Activated T-cell treated with anti-CD3 and anti-CD28 coated beads for 48 hours (primary cell): Measurements from ENCODE around the gene GASK1A.

Experiments used
- DNase-seq: peaks from one replicate; pipeline ENCODE4 v3.0.0-alpha.2; 2020; ENCODE audit warnings: low read depth

The GASK1A gene

DNA sequence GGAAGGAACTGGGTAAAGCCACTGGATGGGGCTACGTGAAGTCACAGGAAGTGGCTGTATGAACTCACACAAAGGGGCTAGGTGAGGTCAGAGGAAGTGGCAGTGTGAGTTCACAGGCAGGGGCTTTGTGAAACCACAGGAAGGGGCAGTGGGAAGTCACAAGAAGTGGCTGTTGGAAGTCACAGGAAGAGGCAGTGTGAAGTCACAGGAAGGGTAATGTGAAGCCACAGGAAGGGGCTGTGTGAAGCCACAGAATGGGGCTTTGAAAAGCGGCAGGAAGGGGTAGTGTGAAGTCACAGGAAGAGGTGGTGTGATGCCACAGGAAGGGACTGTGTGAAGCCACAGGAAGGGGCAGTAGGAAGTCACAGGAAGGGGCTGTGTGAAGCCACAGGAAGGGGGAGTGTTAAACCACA lies 34.6 kb downstream of the GASK1A start:
- no peak for DNase-seq

DNA sequence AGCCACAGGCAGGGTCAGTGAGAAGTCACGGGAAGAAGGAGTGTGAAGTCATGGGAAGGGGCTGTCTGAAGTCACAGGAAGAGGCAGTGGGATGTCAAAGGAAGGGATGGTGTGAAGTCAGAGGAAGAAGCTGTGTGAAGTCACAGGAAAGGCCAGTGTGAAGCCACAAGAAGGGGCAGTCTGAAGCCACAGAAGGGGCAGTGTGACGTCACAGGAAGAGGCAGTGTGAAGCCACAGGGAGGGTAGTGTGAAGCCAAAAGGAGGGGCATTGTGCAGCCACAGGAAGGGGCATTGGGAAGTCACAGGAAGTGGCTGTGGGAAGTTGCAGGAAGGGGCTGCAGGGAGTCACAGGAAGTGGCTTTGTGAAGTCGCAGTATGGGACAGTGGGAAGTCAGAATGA lies 35.1 kb downstream of the GASK1A start:
- DNase-seq, result no peak

DNA sequence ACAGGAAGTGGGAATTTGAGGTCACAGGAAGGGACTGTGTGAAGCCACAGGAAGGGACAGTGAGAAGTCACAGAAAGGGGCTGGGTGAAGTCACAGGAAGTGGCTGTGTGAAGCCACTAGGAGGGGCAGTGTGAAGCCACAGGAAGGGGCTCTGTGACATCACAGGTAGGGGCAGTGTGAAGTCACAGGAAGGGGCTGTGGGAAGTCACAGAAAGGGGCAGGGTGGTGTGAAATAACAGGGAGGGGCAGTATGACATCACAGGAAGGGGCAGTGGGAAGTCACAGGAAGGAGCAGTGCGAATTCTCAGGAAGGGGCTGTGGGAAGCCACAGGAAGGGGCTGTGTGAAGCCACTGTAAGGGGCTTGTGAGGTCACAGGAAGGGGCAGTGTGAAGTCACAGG lies 35.8 kb downstream of the GASK1A start:
- DNase-seq, result no peak

DNA sequence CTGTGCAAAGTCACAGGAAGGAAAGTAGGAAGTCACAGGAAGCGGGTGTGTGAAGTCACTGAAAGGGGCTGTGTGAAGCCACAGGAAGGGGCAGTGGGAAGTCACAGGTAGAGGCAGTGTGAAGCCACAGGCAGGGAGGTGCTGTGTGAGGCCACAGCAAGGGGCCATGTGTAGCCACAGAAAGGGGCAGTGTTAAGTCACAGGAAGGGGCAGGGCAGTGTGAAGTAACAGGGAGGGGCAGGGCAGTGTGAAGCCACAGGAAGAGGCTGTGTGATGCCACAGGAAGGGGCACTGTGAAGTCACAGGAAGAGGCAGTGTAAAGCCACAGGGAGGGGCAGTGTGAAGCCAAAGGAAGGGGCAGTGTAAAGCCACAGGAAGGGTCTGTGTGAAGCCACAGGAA lies 36.5 kb downstream of the GASK1A start:
- no peak for DNase-seq

DNA sequence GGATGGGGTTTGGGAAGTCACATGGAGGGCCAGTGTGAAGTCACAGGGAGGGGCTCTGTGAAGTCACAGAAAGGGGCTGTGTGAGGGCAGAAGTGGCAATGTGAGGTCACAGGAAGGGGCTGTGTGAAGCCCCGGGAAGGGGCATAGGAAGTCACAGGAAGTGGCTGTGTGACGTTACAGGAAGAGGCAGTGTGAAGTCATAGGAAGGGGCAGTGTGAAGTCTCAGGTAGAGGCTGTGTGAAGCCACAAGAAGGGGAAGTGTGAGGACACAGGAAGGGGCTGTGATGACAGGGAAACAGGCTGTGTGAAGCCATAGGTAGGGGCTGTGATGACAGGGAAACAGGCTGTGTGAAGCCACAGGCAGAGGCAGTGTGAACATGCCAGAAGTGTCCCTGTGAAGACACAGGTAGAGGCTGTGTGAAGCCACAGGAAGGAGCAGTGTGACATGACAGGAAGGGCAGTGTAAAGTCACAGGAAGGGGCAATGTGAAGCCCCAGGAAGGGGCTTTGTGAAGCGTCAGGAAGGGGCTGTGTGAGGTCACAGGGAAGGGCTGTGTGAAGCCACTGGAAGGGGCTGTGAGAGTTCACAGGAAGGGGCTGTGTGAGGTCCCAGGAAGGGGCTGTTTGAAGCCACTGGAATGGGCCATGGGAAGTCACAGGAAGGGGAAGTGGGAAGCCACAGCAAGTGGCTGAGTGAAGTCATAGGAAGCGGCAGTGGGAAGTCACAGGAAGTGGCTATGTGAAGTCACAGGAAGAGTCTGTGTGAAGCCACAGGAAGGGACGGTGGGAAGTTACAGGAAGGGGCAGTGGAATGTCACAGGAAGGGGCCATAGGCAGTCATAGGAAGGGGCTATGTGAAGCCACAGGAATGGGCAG lies 37.1 kb downstream of the GASK1A start:
- DNase-seq, result no peak

DNA sequence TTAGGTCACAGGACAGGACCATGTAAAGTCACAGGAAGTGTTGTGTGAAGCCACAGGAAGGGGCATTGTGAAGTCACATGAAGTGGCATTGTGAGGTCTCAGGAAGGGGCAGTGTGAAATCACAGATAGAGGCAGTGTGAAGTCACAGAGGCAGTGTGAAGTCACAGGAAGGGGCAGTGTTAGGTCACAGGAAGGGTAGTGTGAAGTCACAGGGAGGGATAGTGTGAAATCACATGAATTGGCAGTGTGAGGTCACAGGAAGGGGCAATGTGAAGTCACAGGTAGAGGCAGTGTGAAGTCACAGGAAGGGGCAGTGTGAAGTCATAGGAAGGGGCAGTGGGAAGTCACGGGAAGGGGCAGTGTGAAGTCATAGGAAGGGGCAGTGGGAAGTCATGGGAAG lies 37.9 kb downstream of the GASK1A start:
- no peak for DNase-seq

DNA sequence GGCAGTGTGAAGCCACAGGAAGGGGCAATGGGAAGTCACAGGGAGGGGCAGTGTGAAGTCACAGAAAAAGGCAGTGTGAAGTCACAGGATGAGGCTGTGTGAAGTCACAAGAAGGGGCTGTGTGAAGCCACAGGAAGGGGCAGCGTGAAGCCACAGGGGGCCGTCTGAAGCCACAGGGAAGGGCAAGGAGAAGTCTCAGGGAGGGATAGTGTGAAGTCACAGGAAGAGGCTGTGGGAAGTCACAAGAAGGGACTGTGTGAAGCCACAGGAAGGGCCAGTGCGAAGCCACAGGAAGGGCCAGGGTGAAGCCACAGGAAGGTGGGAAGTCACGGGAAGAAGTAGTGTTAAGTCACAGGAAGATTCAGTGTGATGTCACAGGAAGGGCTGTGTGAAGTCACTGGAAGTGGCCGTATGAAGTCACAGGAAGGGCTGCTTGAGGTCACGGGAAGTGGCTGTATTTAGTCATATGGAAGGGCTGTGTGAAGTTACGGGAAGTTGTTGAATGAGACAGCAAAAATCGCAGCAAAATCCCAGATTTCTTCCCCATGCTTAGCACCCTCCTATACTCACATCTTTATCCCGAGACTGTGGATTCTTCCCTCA lies 38.6 kb downstream of the GASK1A start:
- no peak for DNase-seq

DNA sequence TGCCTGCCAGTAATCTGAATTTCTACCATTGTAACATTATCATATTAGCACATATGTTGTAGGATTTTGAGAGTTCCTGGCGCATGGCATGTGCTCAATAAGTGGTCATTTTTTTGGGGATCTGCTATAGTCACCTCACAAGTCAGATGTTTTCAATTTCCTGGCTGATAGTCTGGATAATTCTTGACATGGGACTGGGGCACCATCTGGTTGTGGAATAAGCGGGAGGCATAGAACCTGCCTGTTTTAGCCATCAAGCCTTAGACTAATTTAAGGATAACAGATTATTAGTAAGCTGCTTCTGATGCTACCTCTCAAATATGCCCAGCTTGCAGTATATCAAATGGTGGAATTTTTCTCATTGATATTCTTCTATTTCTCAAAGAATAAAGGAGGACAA lies 39.1 kb downstream of the GASK1A start:
- no peak for DNase-seq

DNA sequence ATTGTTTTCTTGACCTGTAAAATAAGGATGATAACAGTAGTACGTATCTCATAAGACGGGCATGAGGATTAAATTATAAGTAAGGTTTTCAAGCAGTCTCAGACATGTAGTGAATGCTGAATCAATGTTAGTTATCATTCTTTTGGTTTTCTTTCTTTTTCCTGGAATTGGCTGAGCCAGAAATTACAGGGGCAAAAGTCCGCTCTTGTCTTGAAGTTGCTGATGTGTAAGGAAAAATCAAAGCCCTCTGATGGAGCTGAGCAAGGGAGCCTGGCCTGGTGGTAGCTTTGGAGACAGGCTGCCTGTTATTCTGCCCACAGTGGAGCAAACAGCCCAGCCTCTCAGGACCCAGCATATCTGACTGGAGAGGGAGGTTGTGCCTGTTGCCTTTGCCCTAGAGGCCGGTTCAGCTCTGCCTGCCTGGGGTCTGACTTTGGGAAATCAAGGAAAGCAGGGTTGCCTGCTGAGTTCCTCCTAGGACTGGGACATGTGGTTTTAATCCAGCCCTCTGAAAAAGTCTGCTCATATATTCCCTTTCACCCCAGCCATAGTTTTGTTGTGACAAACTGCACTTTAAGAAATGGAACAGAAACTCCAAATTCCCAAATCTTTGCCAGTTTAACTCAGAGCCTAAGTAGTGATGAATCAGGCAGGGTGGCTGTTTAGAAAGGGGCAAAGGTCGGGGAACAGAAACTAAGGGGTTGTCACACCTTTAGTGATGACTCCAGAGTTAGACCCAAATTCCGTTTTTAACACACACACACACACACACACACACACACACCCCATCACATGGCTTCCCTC lies 40.1 kb downstream of the GASK1A start:
- no peak for DNase-seq

DNA sequence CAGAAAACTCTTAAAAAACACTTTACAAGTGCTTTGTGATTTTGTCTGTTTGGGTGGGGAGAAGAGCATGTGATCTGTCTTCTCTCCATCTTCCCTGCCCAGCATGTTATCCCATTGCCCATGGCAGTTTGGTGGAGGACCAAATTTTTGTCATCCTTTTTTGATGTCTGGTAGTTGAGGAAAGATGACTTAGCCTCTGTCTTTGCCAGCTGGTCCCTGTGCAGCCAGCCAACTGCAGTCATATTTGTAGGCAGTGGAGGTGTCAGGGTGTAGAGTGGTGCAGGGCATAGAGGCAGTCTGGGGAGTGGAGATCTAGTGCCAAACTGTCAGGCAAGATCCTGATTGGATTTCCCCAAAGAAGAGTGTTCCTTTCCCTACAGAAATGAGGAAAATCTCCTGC lies 40.7 kb downstream of the GASK1A start:
- no peak for DNase-seq

DNA sequence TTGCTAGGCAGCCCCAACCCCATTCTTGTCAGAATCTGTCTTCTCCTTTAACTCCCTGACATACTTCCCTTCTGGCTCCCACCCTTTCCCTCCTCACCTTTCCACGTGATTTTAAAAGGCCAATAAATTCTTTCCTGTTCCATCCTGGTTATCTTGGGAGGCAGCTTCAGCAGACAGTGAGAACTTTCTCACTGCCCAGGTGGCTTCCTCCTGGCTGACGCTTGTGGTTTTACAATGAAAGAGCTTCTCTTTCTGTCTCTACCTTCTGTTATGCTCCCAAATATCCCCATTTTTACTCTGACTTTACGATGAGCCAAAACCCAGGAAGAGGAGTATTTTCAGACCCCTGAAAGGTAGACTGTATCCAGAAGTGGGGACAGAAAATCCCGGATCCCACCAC lies 42.1 kb downstream of the GASK1A start:
- DNase-seq, result no peak

DNA sequence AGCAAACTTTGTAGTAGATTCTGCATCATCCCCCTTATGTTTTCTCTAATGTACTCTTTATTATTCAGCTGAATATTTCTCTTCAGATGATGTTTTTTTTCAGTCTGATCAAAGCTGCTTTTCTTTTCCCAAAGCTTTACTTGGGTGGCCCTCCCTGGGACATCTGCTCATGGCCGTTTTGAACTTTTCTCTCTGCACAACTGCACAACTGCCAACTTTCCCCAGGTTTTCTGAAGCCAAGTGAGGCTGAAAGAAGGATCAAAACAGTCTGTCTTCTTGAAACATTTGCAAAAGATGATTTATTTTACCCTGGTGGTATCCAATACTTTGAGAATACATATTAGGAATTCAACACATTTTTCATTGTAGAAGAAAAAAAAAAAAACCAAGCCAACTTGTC lies 43.0 kb downstream of the GASK1A start:
- no peak for DNase-seq

DNA sequence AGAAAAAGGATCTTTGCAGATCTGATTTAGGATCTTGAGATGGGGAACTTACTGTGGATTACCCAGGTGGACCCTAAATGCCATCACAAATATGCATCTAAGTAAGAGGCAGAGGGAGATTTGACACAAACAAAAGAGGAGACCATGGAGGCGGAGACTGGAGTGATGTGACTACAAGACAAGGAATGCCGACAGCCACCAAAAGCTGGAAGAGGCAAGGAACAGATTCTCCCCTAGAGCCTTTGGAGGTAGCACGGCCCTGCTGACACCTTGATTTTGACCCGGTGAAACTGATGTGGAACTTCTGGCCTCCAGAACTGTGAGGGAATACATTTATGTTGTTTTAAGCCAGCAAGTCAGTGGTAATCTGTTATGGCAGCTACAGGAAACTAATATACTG lies 44.0 kb downstream of the GASK1A start:
- no peak for DNase-seq

DNA sequence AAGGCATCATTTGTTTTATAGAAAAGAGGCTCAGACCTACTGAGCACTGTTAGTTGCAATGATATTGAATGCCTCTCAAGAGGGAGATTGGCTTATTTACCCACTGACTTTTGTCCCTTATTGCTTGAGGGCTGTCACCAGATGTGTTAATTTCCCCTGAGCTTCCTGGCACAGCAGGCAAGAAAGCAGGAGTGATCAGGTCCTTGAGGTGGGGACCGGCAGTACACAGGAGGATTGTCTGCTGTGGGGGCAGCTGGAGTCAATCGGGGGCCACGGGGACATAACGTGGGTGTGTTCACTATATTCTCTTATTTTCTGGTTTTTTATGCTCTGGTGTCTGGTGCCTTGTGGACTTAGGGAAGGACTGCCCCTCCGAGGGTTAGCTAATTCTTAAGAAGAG lies 44.6 kb downstream of the GASK1A start:
- DNase-seq, result no peak

DNA sequence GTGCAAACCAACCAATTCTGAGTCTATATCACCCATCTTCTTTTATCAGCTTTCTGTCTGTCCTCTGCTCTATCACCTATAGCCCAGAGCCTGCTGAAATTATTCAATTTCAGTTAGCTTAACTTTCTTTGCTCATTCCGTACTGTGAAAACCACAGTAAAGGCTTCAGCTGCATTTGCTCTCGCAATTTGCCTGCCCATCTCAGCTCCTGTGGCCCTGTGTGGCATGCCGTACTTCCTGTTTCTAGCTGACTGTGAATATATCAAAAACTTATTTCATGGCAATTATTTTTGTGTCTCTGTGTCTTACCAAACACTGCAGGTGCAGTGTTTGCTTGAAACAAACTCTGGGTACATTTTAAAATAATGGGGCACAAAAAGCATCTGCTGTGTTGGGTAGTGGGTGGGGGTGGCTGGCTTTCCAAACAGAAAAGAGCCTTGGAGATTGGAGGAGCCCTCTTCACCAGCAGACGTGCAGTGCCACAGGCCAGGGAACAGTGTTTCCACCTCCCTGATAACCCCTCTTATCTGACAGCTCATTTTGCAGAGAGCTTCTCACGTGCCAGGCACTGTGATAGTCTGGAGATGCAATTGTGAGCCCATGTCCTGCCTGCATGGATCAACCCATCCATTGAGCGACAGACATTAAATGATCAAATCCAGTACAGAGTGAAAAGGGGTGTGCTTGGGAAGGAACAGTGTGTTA lies 45.2 kb downstream of the GASK1A start:
- DNase-seq, result peak; percentile 21

DNA sequence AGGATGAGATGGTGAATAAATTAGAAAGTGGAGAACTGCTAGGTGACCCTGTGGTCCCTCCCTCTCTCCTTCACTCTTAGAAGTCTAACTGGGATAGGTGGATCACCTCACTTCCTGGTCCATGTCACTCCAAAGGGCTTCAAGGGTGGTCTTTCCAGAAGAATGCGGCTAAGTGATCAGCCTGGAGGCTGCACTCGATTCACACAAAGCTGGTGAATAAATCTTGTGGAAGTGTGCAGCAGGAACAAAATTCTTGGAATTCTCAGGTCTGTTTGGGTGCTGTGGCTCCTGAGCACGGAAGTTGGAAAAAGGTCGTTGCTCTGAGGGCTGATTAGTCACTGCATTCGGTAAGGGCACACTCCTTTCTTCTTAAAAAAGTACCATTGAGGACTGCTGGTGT lies 46.3 kb downstream of the GASK1A start:
- DNase-seq, result no peak

DNA sequence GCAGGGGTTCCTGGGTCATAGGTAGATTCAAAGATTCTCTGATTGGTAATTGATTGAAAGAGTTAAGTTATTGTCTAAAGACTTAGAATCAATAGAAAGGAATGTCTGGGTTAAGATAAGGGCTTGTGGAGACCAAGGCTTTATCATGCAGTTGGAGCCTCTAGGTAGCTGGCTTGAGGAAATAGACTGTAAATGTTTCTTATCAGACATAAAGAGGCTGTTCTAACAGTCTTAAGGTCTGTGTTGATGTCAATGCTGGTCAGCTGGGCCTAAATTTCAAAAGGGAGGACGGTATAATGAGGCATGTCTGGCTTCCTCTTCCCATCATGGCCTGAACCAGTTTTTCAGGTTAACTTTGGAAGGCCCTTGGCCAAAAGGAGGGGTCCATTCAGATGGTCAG lies 48.9 kb downstream of the GASK1A start:
- DNase-seq, result no peak

DNA sequence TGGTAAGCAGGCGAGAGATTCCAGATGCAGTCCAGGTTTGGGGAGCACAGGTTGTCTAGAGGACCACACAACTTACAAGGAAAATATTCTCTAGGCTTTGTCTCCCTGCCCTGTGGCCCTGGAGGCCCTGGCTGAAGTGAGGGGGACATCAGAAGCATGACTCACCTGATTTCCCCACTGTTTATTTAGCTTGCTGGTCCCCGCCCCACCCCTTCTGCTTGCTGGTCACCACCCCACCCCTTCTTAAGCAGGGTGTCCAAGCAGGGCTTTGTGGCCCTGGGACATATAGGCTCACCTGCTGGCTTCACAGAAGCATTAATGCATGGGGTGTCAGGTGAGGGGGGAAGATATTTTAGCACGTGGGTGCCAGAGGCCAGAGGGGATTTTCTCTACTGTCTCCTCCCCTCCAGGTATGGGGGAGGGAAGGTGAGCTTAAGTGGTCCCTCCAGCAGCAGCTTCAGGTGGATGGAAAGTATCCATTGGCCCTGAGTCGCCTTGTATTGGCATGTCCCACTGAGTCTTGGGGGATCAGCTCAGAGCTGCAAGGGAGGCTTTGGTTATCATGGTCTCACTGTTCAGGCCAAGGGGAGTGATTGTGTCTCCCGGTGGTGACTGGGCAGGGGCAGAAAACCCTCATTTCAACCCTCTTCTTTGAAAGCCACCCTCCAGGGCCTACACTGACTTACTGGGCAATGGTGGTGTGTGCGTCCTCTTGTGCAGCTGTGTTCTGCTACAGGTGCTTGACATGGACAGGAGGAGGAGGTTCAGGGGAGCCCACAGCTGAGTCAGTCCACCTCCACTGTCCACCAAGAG lies 49.8 kb downstream of the GASK1A start:
- DNase-seq, result no peak

DNA sequence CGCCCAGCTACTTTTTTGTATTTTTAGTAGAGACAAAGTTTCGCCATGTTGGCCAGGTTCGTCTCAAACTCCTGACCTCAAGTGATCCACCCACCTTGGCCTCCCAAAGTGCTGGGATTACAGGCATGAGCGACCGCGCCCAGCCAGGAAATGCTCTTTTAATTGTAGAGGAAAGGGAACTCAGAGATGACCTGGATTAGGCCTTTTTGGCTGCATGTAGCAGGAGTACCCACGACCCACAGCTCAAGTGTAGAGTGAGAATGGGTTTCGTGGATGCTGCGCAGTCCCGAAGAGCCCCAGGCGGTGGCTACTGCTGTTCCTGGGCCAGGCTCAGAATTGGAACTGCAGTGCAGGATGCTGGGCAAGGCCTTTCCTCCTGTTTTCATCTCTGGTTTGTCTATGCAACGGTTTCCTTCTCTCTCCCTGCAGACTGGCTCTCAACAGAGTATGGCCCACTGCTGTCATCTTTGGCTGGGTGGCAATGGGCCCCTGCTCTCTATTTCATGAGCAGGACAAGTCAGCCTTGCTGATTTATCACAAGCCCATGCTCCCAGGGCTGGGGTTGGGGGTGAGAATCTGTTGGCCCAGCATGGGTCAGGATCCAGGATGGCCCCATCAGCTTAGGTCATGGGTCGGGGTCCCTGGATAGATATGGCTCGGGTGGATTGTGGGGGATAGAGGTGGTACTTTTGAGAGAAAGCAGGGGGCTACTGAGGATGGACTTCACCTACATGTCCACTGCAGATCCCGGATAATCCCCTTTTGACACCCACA lies 51.2 kb downstream of the GASK1A start:
- no peak for DNase-seq

DNA sequence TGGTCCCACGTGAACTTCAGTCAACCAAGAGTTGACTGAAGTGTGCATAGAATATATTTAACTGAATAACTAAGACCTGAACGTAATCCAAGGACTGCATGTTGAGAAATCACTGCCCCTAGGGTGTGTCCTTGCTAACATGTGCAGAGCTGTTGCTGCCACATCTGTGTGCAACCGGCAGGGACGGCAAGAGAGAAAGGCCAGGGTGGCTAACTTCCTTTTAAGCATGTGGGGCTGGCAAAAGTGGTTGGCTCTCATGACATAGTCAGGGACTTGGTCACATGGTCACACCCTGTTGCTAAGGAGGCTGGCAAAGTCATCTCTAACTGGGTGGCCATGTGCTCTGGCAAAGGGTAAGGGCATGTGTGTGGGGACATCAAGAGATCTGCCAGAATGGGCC lies 52.4 kb downstream of the GASK1A start:
- DNase-seq, result no peak
